Smooth muscle cell of the pulmonary artery (primary cell): ENCODE data around the gene NDUFA9. TPM values are rescaled to one million over a fixed set of nuclear protein-coding genes. Genes with fewer than 3 reads are reported as not detected.

Experiments used
- total RNA-seq: library from RNA; depleted of rRNA; stranded (reverse); fragments of >200 nt; gene quantifications from 2 replicates; pipeline ENCODE4 v1.2.3, GENCODE V29; 2014

Gene NDUFA9
- 37.6 and 47.2 TPM in 2 replicates for total RNA-seq

DNA sequence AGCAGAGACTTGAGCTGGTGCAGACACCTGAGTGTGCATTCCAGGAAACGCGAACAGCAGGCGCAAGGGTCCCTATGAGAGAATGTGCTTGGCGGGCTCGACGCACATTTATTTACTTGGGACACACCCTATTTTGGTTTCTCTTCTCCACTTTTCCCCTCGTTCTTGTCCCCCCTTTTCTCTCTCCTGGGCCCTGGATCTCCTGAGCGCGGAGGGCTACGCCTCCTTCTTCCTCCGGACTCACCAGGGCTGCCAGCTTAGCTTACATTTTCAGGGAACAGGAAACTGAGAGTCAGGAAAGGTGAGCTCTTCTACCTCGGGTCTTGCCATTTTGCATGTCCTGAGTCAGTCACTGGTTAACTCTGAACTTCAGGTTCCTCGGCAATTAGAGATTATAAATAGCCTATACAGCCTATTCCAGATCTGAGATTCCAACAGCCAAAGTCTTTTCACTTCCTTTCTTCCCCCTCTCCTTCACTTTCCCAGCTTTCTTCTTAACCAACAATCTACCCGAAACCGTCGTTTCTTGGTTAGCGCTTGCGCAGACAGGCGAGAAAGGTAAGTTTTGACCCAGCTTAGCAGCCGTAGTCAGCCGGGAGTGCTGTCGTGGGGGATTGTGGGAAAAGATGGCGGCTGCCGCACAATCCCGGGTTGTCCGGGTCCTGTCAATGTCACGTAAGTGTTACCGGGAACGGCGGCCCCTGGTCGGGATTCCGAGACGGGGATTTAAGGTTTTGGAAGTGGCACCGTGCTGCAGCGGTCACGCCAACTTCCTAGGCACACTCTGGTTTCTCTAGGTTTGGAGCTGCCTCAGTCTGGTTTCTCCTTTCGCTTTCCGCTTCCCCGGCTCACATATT lies at the start of gene NDUFA9, which contains the start of gene AKAP3:
Gene NDUFA9, plus strand, starts transcription at position 614 of the 857 bp plus-strand sequence. Its CDS starts 13 bp downstream, at position 627.
Gene AKAP3, minus strand, starts transcription at position 551 of the 857 bp plus-strand sequence. CDS start 10,855 bp downstream, outside the sequence.

Other genes starting within 250 kb of the NDUFA9 start
- gene FGF6, start 203.3 kb upstream of the NDUFA9 start, total RNA-seq = not detected in 2 replicates
- 1.7 and 5.2 TPM in 2 replicates for gene RAD51AP1, start 110.2 kb upstream of the NDUFA9 start, total RNA-seq
- gene DYRK4, start 86.9 kb upstream of the NDUFA9 start, total RNA-seq = 34.7 and 37.5 TPM in 2 replicates
- 1.7 TPM in 2 replicates for gene AKAP3, start 63 bp upstream of the NDUFA9 start, total RNA-seq
- gene GALNT8, start 71.3 kb downstream of the NDUFA9 start, total RNA-seq = 0.07 TPM in 1 of 2 replicates, not detected in the other